Ascending aorta (tissue), 2 donors: Measurements from ENCODE around the gene SRSF10. TPM values are rescaled to one million over a fixed set of nuclear protein-coding genes. Genes with fewer than 3 reads are reported as not detected.
"Not testable (repeated sequence)": the region's sequence is repeated elsewhere in the genome, so short reads cannot be mapped to it uniquely, and the experiment has no call there.

Source experiments
- DNase-seq, 2 donors: peaks; one replicate each; pipeline ENCODE4 v3.0.0-alpha.2; 2019; ENCODE audit warnings: low spot score in 2 of 2
- H3K27ac ChIP-seq, 2 donors: fragments of 200-600 bp; sonication (generic); one replicate each; pipeline ENCODE4 v1.5.1; 2016 to 2017; ENCODE audit warnings: mild to moderate bottlenecking in 1 of 2
- H3K27me3 ChIP-seq: fragments of 200-600 bp; sonication (generic); one replicate; pipeline ENCODE4 v1.5.1; 2017
- H3K36me3 ChIP-seq, 2 donors: fragments of 200-600 bp; sonication (generic); one replicate each; pipeline ENCODE4 v1.5.1; 2016
- H3K4me1 ChIP-seq, 2 donors: fragments of 200-600 bp; sonication (generic); one replicate each; pipeline ENCODE4 v1.5.1; 2016 to 2017; ENCODE audit warnings: mild to moderate bottlenecking in 1 of 2
- H3K4me3 ChIP-seq, 2 donors: fragments of 200-600 bp; sonication (generic); one replicate each; pipeline ENCODE4 v1.5.1; 2016 to 2017; ENCODE audit warnings: mild to moderate bottlenecking in 1 of 2
- H3K9me3 ChIP-seq, 2 donors: fragments of 200-600 bp; sonication (generic); one replicate each; pipeline ENCODE4 v1.5.1; 2016
- CTCF ChIP-seq, 3 experiments: fragments of 200-600 bp in 2 of 3; fragments of 450-650 bp in 1 of 3; sonication (generic) in 2 of 3; IDR thresholded peaks; one replicate each; pipeline ENCODE4 v1.5.1; 2016 to 2019; ENCODE audit warnings: antibody characterized with exemption in 3 of 3, mild to moderate bottlenecking in 1 of 3, moderate library complexity in 1 of 3
- intact Hi-C: fragments of 100-400 bp; cut with DNase I; formaldehyde crosslinking; loops from one replicate; pipeline ENCODE4 v1.15.1; 2023
- total RNA-seq: library from RNA; depleted of rRNA; stranded (reverse); fragments of >200 nt; gene quantifications from one replicate; pipeline ENCODE4 v1.1.0, GENCODE V29; 2016

SRSF10 gene
- total RNA-seq, 1 donor from 2014 or later: 80.6 TPM

- DNase-seq: no peak
- peaks cover 30 to 71% of the 10 kb centered on the region in 2 donors for H3K4me1 ChIP-seq
- H3K27ac ChIP-seq: peak overlapping the region; percentile 89 to 91
- no peaks in the 10 kb centered on the region for H3K36me3 ChIP-seq
- intact Hi-C loops: loop anchor here (2.0 to 10.0 kb wide), 3 partner anchors 62 to 246 kb away; partner anchors contain the start of genes FUCA1, PITHD1 and PNRC2
- no peak overlapping the region for H3K4me3 ChIP-seq
- no peaks in the 10 kb centered on the region for H3K9me3 ChIP-seq
- no peaks in the 10 kb centered on the region for H3K27me3 ChIP-seq
- no peak for TF ChIP-seq CTCF (IDR thresholded peaks at IDR 0.05)
Measured at GRCh38 chr1:24020470-24020869, 40.3 kb upstream of the SRSF10 start.

- Histone ChIP-seq H3K4me3 (peak overlapping the region in 1 of 2 donors; percentile 34), H3K4me1 (peaks cover 30 to 76% of the 10 kb centered on the region in 2 donors), H3K27ac (peak overlapping the region; percentile 89 to 91), H3K36me3 (no peaks in the 10 kb centered on the region), H3K27me3 (no peaks in the 10 kb centered on the region), H3K9me3 (no peaks in the 10 kb centered on the region)
- peak in 1 of 2 donors; percentile 78 for DNase-seq
- TF ChIP-seq CTCF (IDR thresholded peaks at IDR 0.05): no peak
- intact Hi-C loops: loop anchor here (2.0 to 10.0 kb wide), 3 partner anchors 61 to 245 kb away; partner anchors contain the start of genes FUCA1, PITHD1 and PNRC2
Measured at GRCh38 chr1:24020025-24020424, 39.9 kb upstream of the SRSF10 start.

GRCh38 chr1:24018611-24019580 lies 38.8 kb upstream of the SRSF10 start:
- Histone ChIP-seq H3K27me3 (no peaks in the 10 kb centered on the region), H3K9me3 (no peaks in the 10 kb centered on the region), H3K27ac (peak overlapping the region; percentile 89 to 91), H3K36me3 (no peaks in the 10 kb centered on the region), H3K4me3 (peak overlapping the region in 1 of 2 donors; percentile 34), H3K4me1 (peaks cover 30 to 80% of the 10 kb centered on the region in 2 donors)
- intact Hi-C loops: loop anchor here (1.0 to 10.0 kb wide), 2 partner anchors 16 to 454 kb away; no protein-coding TSS in a partner anchor
- peak; percentile 83 to 99 for DNase-seq
- no peak for TF ChIP-seq CTCF (IDR thresholded peaks at IDR 0.05)

- DNase-seq: peak in 1 of 2 donors; percentile 68
- Histone ChIP-seq H3K36me3 (no peaks in the 10 kb centered on the region), H3K4me1 (peaks cover 17 to 60% of the 10 kb centered on the region in 2 donors), H3K27me3 (no peaks in the 10 kb centered on the region), H3K4me3 (no peak overlapping the region), H3K27ac (peak overlapping the region; percentile 85 to 91), H3K9me3 (no peaks in the 10 kb centered on the region)
- no peak for TF ChIP-seq CTCF (IDR thresholded peaks at IDR 0.05)
- intact Hi-C loops: loop anchor here (10.0 kb wide), 1 partner anchor 451 kb away; no protein-coding TSS in a partner anchor
Measured at GRCh38 chr1:24015221-24016210, 35.4 kb upstream of the SRSF10 start.

GRCh38 chr1:24012878-24013277 lies 32.8 kb upstream of the SRSF10 start:
- not testable (repeated sequence) for DNase-seq, H3K27me3 ChIP-seq, H3K36me3 ChIP-seq, H3K4me3 ChIP-seq, H3K9me3 ChIP-seq
- intact Hi-C loops: loop anchor here (10.0 kb wide), 1 partner anchor 448 kb away; no protein-coding TSS in a partner anchor
- peak overlapping the region in 1 of 2 donors; percentile 85 for H3K27ac ChIP-seq
- H3K4me1 ChIP-seq: peaks cover 8 to 58% of the 10 kb centered on the region in 2 donors
